NCI-H2107 treated with DMSO at 0.1 percent for 48 hours (cell line): ENCODE data around the gene BICC1.

Experiments used
- DNase-seq: peaks from one replicate; lab custom pipeline; 2025; ENCODE audit not compliant: unreplicated experiment; lab: John Stamatoyannopoulos, UW

BICC1 gene

DNA sequence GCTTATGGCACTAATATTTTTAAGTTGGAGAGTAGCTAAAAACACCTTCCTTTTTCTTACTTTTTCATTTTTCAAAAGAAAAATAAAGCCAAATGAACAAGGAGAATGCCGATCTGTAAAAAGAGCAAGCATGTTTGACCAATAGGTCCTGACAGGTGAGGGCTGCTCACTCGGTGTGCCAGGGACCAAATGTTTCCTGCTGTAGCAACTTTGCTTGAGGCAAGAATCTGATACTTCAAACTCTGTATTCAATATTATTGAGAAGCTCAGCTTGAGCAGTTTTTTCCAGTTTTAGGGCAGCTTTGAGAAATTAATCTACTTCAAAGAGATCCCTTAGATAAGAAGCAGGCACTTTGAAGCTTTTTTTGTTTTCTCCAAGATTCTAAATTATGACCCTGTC lies 298.1 kb downstream of the BICC1 start:
- DNase-seq: no peak

GRCh38 chr10:58813573-58813972 lies 300.9 kb downstream of the BICC1 start:
- no peak for DNase-seq

DNA sequence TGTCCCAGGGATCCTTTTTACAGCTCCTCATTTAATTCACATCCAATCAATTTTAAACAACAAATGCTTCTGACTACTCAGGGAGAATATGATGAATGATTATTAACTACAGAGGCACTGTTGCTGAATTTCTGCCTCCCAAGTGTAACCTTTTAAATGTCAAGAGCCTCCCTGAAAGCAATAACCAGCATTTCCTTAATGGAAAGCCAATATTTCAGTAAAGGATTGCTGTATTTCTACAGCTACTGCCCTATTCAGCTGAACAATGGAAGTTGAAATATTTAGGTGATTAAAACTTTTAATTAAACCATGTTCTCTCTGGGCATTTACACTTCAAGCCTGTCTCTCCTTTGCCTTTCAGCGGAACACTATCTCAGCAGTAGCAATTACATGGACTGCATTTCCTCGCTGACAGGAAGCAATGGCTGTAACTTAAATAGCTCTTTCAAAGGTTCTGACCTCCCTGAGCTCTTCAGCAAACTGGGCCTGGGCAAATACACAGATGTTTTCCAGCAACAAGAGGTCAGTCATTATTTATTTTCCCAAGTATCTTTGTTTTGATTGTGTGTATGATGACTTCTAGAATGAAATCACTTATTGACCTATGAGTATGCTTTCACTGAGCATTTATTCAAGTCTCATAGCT lies 304.7 kb downstream of the BICC1 start:
- no peak for DNase-seq

GRCh38 chr10:58818900-58819299 lies 306.2 kb downstream of the BICC1 start:
- DNase-seq: peak; percentile 8

DNA sequence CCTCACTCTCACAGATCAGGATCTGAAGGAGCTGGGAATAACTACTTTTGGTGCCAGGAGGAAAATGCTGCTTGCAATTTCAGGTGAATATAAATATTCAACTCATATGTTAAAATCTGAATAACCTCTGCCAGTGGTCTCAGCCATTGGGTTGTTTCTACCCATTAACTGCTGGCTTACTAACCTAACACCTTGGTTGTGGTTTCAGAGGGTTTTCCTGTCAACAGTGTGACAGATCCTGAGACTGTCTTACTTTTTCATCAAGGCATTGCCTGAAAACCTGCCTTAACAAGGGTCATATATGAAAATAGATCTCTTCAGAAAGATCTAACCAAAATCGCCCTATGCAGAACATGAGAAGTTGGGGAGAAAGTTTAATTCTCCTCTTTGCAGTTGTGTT lies 307.7 kb downstream of the BICC1 start:
- DNase-seq: no peak

- DNase-seq: no peak
These were observed 308.4 kb downstream of the BICC1 start for GRCh38 chr10:58820861-58821751.

GRCh38 chr10:58821752-58822056 lies 309.0 kb downstream of the BICC1 start:
- no peak for DNase-seq

DNA sequence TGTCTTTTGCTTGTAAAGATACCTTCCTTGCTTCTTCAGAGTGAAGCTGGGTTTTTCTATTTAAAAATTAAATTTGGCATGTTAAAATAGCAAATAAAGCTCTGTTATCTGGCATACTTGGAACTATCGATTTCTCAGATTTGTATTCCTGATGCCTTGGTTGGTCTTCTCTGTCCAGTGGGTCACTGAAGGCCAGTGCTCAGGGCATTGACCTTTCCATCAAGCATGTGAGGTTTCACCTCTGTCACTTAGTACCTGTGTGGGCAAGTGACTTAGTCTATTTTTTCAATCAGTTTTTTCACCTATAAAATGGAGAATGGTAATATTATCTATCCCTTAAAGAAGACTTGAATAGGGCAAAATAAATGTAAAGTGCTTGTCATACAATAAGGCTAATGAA lies 311.3 kb downstream of the BICC1 start:
- no peak for DNase-seq

- DNase-seq: no peak
These were observed 311.7 kb downstream of the BICC1 start for GRCh38 chr10:58824396-58824795.

DNA sequence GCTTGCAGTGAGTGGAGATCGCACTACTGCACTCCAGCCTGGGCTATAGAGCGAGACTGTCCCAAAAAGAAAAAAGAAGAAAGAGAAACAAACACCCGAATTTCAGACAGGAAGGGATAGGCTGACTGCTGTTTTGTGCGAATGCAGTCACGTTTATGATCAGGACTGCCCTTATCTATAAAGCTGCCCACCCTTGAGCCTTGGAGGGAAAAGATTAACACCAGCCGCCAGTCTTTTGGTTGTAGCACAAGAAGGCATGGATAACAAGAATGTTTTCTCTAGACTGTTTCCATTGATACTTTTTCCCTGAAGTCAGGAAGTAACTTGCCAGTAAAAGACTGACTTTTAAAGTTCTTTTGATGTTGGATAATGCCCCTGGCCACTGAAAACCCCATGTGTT lies 314.0 kb downstream of the BICC1 start:
- DNase-seq: no peak

DNA sequence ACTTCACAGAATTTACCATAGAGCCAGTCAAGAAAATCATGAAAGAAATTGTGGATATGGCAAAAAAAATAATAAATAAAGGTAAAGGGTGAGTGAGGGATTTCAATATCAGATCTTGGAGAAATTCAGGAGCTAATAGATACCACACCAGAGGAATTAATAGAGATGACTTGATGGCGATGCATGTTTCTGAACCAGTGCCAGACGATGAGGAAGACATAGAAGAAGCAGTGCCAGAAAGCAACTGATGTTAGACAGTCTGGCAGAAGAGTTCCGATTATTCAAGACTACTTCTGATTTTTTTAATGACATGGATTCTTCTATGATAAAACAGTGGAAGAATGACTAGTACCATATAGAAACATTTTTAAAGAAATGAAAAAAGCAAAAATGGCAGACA lies 314.7 kb downstream of the BICC1 start:
- DNase-seq: no peak

DNA sequence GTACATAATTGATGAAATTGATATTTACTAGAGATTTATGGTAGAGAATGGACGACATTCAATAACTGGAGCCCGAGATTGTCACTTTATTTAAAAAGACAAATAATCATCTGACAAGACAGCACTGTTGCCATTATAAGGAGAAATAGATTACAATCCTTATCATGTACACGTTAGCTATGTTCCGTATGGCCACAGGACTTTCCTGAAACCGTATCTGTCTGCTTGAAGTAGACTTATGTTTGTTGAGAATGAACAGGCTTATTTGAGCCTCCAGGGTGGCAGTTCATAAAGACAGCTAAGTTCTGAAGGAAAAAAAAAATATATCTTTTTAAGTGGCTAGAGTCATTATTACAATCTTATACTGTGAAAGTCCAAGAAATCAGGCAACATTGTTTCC lies 317.2 kb downstream of the BICC1 start:
- DNase-seq: no peak

DNA sequence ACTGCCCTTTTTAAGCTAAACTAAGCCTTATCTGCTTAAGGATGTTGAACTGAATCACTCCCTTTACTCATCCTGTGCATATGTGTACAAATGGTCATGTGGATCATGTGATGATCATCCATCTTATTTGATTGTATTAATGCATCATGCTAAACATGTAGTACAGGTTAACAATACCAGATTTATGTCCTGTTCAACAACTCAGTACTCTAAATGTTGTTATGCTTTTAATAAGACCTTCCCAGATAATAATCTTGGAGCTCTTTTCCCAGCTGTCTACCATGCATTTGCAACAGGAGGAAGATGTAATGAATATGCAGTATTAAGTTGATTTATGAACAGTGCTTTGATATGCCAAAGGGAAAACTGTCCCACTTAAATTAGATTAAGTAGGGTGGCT lies 318.0 kb downstream of the BICC1 start:
- DNase-seq: no peak

DNA sequence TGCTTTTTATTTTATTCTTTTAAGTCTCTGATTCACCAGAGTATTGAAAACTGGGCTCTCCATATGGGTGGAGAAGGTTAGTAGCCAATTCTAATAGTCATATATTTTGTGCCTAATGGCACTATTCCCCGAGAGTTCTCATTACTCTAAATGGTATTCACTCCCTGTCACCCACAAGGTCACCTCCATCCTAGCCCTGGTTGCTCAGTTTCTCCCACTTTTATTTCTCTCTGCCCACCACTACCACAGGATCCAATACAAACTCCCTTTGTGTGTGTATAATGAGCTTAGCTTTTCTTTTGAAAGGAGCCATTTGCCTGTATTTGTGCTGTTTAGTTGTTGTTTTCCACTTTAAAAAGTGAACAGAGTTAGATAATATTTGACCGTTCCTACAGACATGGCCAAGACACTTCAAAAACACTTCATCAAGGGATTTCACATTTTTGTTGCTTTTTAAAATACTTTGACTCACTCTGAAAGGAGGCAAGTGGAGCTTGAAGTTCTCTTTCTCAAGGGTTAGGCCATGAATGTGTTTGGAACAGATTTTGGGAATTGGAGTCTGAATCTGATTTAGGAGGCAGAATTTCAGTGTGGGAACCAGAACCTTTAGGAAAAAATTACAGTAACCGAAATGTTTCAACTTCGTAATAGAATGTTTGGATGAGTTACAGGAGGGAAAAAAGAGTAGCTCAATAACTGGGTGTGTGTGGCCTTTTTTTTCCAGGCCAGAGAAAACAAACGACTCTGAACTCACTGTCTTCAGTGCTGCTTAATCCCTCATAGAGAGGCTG lies 321.3 kb downstream of the BICC1 start:
- DNase-seq: no peak

DNA sequence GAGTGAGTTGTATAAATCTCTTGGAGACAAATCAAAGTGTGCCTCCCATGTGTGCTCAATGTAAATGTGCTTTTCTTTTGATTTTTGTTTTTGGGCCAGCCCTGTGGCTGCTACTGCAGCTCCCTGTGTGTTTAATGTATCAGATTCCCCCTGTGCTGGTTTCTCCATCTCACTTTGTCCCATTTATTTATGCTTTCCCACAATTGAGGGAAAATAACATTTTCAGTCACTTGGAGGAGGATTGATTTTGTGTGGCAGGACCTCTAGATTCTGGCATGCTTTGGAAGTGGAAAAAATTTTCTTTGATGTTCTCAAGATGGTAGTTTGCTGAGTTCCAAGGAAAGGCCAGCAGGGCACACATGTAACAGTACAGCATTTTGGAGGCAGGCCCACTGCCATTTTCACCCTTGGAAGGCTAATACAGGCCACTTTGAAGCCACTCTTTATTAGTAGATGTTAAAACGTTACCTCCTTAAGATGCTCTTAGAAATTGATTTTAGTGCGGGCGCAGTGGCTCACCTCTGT lies 323.6 kb downstream of the BICC1 start:
- DNase-seq: no peak

- DNase-seq: no peak
These were observed 324.4 kb downstream of the BICC1 start for GRCh38 chr10:58836991-58837575.

DNA sequence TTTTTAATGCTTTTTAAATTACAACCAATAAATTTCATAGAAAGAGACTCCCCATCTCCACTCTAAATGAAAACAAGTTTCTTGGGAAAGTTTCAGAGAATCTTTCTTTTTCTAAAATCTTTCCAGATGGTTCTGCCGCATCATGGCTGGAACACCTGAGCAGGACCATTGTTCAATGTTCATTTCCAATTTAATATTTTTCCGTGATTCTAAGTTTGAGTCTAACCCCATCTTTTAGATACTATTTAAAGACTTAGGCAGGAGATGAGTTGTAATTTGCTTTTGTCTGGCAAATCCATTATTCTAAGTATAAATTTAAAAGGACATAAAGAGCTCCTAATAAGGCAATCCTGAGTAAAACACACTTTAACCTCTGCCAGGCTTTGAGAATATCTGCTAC lies 325.2 kb downstream of the BICC1 start:
- DNase-seq: no peak

DNA sequence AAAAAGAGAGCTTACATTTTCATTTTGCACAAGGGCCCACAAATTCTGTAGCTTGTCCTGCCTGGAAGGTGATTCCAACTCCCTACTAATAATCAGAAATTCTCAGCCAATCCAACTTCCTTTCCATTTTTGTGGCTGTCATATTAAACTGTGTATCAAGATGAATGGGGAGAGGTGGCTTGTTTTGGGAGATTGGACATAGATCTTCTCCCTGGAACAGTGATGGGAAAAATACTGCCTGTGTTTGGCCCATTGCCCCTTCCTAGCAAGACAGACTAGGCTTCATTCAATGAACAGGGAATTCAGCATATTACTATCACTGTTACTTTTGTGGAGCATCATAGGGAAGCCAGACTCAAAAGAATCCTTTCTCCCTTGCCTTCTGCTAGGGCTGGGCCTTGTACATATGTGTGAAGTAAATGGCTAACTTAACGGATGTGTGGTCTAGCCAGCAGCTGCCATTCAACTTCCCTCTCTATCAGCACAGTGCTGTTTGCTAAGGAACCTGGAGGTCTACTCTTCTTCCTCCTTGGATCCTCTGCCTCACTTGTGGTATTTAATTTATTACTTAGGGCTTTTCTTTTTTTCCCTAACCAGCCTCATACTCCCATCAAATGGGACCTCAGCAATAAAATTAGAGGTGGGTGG lies 326.0 kb downstream of the BICC1 start:
- DNase-seq: no peak

DNA sequence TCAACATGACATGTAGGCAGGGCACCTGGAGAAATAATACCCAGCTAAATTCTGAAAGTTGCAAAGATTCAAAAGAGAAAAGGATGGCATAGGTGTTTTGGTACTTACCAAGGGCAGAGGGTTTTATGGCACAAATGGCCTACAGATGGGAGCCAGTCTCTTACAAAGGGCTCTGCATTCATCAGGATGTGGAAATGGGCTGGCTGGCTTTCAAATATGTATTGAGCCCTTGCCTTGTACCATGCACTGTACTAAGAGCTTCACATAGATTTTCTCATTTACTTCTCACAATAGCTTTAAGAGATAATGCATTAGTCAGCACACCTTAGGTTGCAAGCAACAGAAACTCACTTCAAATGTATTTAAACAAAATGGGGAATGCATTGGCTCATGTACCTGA lies 327.1 kb downstream of the BICC1 start:
- DNase-seq: no peak

GRCh38 chr10:58840840-58841435 lies 328.3 kb downstream of the BICC1 start:
- no peak for DNase-seq
